ENCODE measurements around the gene RAB38.

DNA sequence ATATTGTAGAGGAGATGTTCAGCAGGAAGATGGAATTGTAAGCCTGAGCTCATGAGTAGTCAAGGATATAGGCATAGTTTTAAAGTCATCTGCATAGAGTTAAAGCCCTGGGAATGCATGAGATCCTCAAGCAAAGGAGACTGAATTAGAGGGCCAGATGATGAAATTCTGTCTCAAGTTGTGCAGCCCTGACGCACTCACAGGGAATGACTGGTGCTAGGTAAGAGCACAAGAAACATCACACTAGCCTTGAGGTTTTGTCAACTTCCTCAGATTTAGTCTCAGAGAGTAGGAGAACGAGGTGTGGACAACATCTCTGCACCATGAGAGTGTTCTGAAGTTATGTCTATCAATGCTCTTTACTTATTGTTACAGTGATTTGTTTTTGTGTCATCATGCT lies 5.8 kb downstream of the RAB38 start:
- TF ChIP-seq, protein P1, sequence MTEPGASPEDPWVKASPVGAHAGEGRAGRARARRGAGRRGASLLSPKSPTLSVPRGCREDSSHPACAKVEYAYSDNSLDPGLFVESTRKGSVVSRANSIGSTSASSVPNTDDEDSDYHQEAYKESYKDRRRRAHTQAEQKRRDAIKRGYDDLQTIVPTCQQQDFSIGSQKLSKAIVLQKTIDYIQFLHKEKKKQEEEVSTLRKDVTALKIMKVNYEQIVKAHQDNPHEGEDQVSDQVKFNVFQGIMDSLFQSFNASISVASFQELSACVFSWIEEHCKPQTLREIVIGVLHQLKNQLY (CRISPR knock-in tag; IDR thresholded peaks at IDR 0.05): no peak
- TF ChIP-seq, protein P2, sequence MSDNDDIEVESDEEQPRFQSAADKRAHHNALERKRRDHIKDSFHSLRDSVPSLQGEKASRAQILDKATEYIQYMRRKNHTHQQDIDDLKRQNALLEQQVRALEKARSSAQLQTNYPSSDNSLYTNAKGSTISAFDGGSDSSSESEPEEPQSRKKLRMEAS (CRISPR knock-in tag; IDR thresholded peaks at IDR 0.05): no peak
- TF ChIP-seq ZNF232 (CRISPR knock-in tag; IDR thresholded peaks at IDR 0.05) (no peak), FOXK1 (CRISPR knock-in tag; IDR thresholded peaks at IDR 0.05) (no peak), NR2C2 (CRISPR knock-in tag; IDR thresholded peaks at IDR 0.05) (no peak), ETV6 (CRISPR knock-in tag; IDR thresholded peaks at IDR 0.05) (no peak), SOX15 (CRISPR knock-in tag; IDR thresholded peaks at IDR 0.05) (no peak)
- TF ChIP-seq, protein P3, sequence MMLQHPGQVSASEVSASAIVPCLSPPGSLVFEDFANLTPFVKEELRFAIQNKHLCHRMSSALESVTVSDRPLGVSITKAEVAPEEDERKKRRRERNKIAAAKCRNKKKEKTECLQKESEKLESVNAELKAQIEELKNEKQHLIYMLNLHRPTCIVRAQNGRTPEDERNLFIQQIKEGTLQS (CRISPR knock-in tag; conservative IDR thresholded peaks at IDR 0.05): no peak
- TF ChIP-seq, protein P4, sequence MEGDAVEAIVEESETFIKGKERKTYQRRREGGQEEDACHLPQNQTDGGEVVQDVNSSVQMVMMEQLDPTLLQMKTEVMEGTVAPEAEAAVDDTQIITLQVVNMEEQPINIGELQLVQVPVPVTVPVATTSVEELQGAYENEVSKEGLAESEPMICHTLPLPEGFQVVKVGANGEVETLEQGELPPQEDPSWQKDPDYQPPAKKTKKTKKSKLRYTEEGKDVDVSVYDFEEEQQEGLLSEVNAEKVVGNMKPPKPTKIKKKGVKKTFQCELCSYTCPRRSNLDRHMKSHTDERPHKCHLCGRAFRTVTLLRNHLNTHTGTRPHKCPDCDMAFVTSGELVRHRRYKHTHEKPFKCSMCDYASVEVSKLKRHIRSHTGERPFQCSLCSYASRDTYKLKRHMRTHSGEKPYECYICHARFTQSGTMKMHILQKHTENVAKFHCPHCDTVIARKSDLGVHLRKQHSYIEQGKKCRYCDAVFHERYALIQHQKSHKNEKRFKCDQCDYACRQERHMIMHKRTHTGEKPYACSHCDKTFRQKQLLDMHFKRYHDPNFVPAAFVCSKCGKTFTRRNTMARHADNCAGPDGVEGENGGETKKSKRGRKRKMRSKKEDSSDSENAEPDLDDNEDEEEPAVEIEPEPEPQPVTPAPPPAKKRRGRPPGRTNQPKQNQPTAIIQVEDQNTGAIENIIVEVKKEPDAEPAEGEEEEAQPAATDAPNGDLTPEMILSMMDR (IDR thresholded peaks at IDR 0.05): no peak
- TF ChIP-seq, protein P5, sequence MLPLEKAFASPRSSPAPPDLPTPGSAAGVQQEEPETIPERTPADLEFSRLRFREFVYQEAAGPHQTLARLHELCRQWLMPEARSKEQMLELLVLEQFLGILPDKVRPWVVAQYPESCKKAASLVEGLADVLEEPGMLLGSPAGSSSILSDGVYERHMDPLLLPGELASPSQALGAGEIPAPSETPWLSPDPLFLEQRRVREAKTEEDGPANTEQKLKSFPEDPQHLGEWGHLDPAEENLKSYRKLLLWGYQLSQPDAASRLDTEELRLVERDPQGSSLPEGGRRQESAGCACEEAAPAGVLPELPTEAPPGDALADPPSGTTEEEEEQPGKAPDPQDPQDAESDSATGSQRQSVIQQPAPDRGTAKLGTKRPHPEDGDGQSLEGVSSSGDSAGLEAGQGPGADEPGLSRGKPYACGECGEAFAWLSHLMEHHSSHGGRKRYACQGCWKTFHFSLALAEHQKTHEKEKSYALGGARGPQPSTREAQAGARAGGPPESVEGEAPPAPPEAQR (CRISPR knock-in tag; IDR thresholded peaks at IDR 0.05): no peak
- TF ChIP-seq, protein P6, sequence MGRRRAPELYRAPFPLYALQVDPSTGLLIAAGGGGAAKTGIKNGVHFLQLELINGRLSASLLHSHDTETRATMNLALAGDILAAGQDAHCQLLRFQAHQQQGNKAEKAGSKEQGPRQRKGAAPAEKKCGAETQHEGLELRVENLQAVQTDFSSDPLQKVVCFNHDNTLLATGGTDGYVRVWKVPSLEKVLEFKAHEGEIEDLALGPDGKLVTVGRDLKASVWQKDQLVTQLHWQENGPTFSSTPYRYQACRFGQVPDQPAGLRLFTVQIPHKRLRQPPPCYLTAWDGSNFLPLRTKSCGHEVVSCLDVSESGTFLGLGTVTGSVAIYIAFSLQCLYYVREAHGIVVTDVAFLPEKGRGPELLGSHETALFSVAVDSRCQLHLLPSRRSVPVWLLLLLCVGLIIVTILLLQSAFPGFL (CRISPR knock-in tag; IDR thresholded peaks at IDR 0.05; ENCODE audit: borderline replicate concordance): no peak
- TF ChIP-seq, protein P7, sequence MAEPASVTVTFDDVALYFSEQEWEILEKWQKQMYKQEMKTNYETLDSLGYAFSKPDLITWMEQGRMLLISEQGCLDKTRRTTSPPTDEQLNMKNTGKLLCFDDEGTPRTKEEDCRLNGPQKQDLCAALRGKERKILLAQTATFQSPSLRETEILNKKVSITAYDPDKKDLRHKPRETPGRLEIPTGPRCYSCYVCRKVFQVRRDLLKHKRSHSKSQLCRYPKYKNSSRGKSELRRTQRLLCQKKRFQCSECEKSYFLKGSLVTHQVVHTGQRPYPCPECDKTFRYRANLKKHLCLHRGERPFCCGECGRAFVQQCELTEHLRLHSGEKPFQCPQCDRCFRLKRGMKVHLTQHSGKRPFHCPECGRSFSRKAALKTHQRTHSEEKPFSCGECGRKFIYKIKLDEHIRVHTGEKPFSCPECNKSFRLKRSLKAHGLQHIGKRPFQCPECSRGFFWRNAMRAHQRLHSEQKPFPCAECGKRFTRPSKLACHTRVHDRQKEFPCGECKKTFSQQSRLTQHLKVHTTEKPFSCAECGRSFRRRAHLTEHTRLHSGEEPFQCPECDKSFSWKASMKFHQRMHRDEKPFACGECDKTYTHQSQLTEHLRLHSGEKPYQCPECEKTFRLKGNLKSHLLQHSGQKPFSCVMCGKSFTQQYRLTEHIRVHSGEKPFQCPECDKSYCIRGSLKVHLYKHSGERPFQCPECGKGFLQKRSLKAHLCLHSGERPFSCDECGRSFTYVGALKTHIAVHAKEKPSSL (CRISPR knock-in tag; conservative IDR thresholded peaks at IDR 0.05): no peak
- TF ChIP-seq, protein P8, sequence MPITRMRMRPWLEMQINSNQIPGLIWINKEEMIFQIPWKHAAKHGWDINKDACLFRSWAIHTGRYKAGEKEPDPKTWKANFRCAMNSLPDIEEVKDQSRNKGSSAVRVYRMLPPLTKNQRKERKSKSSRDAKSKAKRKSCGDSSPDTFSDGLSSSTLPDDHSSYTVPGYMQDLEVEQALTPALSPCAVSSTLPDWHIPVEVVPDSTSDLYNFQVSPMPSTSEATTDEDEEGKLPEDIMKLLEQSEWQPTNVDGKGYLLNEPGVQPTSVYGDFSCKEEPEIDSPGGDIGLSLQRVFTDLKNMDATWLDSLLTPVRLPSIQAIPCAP (CRISPR knock-in tag; IDR thresholded peaks at IDR 0.05): no peak
- TF ChIP-seq, protein P9, sequence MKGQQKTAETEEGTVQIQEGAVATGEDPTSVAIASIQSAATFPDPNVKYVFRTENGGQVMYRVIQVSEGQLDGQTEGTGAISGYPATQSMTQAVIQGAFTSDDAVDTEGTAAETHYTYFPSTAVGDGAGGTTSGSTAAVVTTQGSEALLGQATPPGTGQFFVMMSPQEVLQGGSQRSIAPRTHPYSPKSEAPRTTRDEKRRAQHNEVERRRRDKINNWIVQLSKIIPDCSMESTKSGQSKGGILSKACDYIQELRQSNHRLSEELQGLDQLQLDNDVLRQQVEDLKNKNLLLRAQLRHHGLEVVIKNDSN (CRISPR knock-in tag; IDR thresholded peaks at IDR 0.05): no peak

Data from WTC11 (cell line).